Psoas muscle (tissue), 8 donors: ENCODE results near the gene RSPRY1. TPM values are rescaled to one million over a fixed set of nuclear protein-coding genes. Genes with fewer than 3 reads are reported as not detected.
"Not testable (repeated sequence)": the region's sequence is repeated elsewhere in the genome, so short reads cannot be mapped to it uniquely, and the experiment has no call there.

Experiments
- ATAC-seq, 4 donors: fragments of 200-7000 bp; cut with Tn5 transposase; one replicate each; pipeline ENCODE4 v1.9.1; 2020; ENCODE audit warnings: moderate library complexity in 3 of 4, mild to moderate bottlenecking in 2 of 4
- DNase-seq, 2 donors: peaks; one replicate each; pipeline ENCODE4 v3.0.0-alpha.2; 2020
- H3K27ac ChIP-seq: fragments of 200-600 bp; one replicate; pipeline ENCODE4 v1.8.0; 2022
- H3K27me3 ChIP-seq, 3 donors: fragments of 200-600 bp in 1 of 3; one replicate each; pipeline versions ENCODE4 v1.6.1 to v1.8.0; 2013 to 2022; ENCODE audit warnings: low read length in 2 of 3, mild to moderate bottlenecking in 2 of 3, moderate library complexity in 1 of 3; ENCODE audit not compliant: insufficient read depth in 3 of 3
- H3K36me3 ChIP-seq, 2 donors: fragments of 200-600 bp in 1 of 2; one replicate each; pipeline versions ENCODE4 v1.6.1 to v1.8.0; 2013 to 2022; ENCODE audit warnings: low read depth in 1 of 2, mild to moderate bottlenecking in 1 of 2, moderate library complexity in 1 of 2; ENCODE audit not compliant: insufficient read depth in 1 of 2
- H3K4me1 ChIP-seq: fragments of 200-600 bp; one replicate; pipeline ENCODE4 v1.8.0; 2022
- H3K4me3 ChIP-seq: fragments of 200-600 bp; one replicate; pipeline ENCODE4 v1.8.0; 2022; ENCODE audit warnings: mild to moderate bottlenecking
- H3K9me3 ChIP-seq: fragments of 200-600 bp; one replicate; pipeline ENCODE4 v1.8.0; 2022
- WGBS, 3 donors: extraction: QIAGEN DNeasy Blood & Tissue Kit; methylation state at CpG; one replicate each; pipeline versions ENCODE4 v1.1.6 to v1.1.7; 2013; 5-methylcytosine and 5-hydroxymethylcytosine counted together
- intact Hi-C, 2 donors: fragments of 100-400 bp; cut with DNase I; formaldehyde crosslinking; loops; one replicate each; pipeline versions ENCODE4 v1.11.0 to v1.14.2; 2022
- polyA plus RNA-seq, 3 donors: library from polyadenylated mRNA; stranded (reverse); fragments of 200-250 nt; gene quantifications; one replicate each; pipeline ENCODE4 v1.2.3, GENCODE V29; 2013
- total RNA-seq, 4 donors: library from RNA; stranded (reverse); fragmentation: NEBNext Ultra II Directional in 2 of 4; extraction: Animal tissue kit (Norgen Biotek cat#: 25700) in 2 of 4; gene quantifications; one replicate each; pipeline versions ENCODE4 v1.2.1 to v1.2.4, GENCODE V29; 2021 to 2023
- TF ChIP-seq, protein P1 (sequence below): fragments of 200-600 bp; IDR thresholded peaks from one replicate; pipeline ENCODE4 v1.8.0; 2022; ENCODE audit warnings: antibody characterized with exemption
- donor health status: healthy with polysubstance abuse.
- donor health status: DM: no; HTN: no; CAD: no; lungs with moderate emphysema.
- donor health status: Bipolar disorder and iron deficiency.
- donor health status: healthy.
- donor health status: DM: yes; HTN: yes; CAD: no.
- donor health status: DM: no; HTN: no; CAD: no.
- donor health status: DM: no; HTN: no; CAD: no.
- donor health status: DM: yes; HTN: yes; CAD: no.

The RSPRY1 gene
- total and polyA plus RNA-seq, 7 donors = 7.1 to 19.5 (median 15.2) TPM

DNA sequence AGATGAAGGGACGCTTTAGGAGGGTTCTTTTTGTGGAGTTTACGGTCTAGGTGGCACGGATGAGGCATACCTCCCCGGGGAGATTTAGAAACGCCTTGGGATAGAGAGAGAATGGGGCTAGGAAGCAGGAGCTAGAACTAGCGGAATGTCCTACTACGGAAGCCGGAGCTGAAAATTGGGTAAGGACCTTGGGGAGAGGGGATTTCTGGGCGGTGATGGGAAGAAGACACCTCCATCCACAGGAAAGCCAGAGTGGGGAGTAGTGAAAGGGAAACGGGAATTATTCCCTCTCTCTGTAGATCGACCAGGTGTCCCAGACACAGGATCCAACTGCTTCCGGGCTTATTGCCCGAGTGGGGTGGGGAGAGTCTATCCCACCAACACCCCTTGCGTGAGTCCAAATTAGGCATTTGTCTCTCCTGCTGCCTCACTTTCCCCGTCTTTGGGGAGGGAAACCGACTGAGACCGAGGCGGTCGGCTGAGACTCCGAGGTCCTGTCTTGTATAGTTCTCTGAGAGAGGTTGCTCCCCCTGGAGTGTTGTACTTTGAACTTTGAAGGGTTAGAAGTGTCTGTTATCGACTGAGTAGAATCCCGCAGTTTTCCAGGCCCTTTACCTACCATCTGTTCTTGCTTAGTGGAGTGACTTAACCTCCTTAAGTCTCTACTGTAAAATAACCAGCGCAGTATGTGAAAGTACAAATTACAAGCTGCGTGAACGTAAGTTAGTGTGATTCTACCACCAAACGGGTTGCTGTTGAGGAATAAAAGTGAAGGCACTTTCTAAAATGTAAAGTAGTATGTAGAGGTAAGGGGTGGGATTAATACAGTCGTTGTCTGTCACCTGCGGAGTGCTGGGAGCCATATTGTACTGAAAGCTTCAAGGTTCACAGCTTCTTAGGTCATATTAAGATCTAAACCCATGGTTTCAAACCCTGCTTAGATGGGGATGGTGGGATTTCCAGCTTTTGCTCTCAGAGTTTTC lies 1.0 kb downstream of the RSPRY1 start:
- TF ChIP-seq, protein P1, sequence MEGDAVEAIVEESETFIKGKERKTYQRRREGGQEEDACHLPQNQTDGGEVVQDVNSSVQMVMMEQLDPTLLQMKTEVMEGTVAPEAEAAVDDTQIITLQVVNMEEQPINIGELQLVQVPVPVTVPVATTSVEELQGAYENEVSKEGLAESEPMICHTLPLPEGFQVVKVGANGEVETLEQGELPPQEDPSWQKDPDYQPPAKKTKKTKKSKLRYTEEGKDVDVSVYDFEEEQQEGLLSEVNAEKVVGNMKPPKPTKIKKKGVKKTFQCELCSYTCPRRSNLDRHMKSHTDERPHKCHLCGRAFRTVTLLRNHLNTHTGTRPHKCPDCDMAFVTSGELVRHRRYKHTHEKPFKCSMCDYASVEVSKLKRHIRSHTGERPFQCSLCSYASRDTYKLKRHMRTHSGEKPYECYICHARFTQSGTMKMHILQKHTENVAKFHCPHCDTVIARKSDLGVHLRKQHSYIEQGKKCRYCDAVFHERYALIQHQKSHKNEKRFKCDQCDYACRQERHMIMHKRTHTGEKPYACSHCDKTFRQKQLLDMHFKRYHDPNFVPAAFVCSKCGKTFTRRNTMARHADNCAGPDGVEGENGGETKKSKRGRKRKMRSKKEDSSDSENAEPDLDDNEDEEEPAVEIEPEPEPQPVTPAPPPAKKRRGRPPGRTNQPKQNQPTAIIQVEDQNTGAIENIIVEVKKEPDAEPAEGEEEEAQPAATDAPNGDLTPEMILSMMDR = no peak
- H3K27ac ChIP-seq = peak overlapping the region; percentile 96
- H3K27me3 ChIP-seq = no peaks in the 10 kb centered on the region
- H3K36me3 ChIP-seq = no peaks in the 10 kb centered on the region
- H3K4me3 ChIP-seq = peak overlapping the region; percentile 93
- H3K4me1 ChIP-seq = peaks cover 34% of the 10 kb centered on the region
- ATAC-seq (peak in 2 of 4 donors; percentile 0 to 5), DNase-seq (no peak)
- 2% methylated on average over 28 of the region's 28 CpGs for WGBS, 3 donors
- intact Hi-C loops = loop anchor here (5.0 kb wide), 1 partner anchor 55 kb away; no protein-coding TSS in a partner anchor
- H3K9me3 ChIP-seq = no peaks in the 10 kb centered on the region

- H3K27me3 ChIP-seq, H3K36me3 ChIP-seq, DNase-seq, ATAC-seq, H3K9me3 ChIP-seq: not testable (repeated sequence)
- Histone ChIP-seq H3K4me3 (peak overlapping the region; percentile 93), H3K27ac (peak overlapping the region; percentile 96), H3K4me1 (peaks cover 35% of the 10 kb centered on the region)
- WGBS, 3 donors = 79 to 84% (median 81%) methylated on average over 18 of the region's 18 CpGs
- intact Hi-C loops = loop anchor here (5.0 kb wide), 1 partner anchor 54 kb away; no protein-coding TSS in a partner anchor
Observed at GRCh38 chr16:57187902-57188710, 2.0 kb downstream of the RSPRY1 start.

DNA sequence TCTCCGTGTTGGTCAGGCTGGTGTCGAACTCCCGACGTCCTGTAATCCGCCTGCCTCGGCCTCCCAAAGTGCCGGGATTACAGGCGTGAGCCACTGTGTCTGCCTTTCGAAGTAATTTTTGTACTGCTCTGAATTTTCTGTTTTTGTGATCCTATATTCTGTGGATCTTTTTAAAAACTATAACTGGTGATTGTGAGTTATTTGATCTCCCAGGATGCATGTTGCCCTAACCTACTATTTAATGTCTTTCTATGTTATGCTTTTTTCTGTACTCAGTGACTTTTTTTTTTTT lies 2.5 kb downstream of the RSPRY1 start:
- WGBS, 3 donors = 91 to 92% (median 92%) methylated on average over 9 of the region's 9 CpGs
- Histone ChIP-seq H3K36me3 (no peaks in the 10 kb centered on the region), H3K4me3 (no peak overlapping the region), H3K27me3 (no peaks in the 10 kb centered on the region), H3K9me3 (no peaks in the 10 kb centered on the region), H3K27ac (no peak overlapping the region), H3K4me1 (peaks cover 35% of the 10 kb centered on the region)
- intact Hi-C loops = loop anchor here (5.0 kb wide), 1 partner anchor 54 kb away; no protein-coding TSS in a partner anchor
- ATAC-seq = no peak
- no peak for DNase-seq
- TF ChIP-seq, protein P1 = no peak

GRCh38 chr16:57189527-57189926 lies 3.4 kb downstream of the RSPRY1 start:
- ATAC-seq = not testable (repeated sequence)

DNA sequence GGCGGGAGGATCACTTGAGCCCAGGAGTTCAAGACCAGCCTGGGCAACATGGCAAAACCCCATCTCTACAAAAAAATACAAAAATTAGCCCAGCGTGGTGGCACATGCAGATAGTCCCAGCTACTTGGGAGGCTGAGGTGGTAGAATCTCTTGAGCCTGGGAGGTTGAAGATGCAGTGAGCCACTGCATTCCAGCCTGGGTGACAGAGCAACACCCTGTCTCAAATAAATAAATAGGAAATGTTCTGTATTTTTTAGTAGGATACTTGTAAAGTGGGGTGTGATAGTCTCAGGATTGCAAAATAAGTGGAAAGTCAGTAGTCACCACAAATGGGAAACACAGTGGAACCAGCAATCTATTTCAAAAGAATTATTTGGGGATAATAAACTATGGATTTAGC lies 4.0 kb downstream of the RSPRY1 start:
- H3K4me1 ChIP-seq = peaks cover 34% of the 10 kb centered on the region
- 92 to 96% (median 95%) methylated on average over 2 of the region's 2 CpGs for WGBS, 3 donors

More at GRCh38 chr16:57189527-57189926, 3.4 kb downstream of the RSPRY1 start:
- peaks cover 33% of the 10 kb centered on the region for H3K4me1 ChIP-seq
- not testable (repeated sequence) for H3K4me3 ChIP-seq, H3K27me3 ChIP-seq, H3K36me3 ChIP-seq, DNase-seq, H3K9me3 ChIP-seq, H3K27ac ChIP-seq
- intact Hi-C loops = loop anchor here (5.0 kb wide), 1 partner anchor 53 kb away; no protein-coding TSS in a partner anchor
- 96 to 100% (median 98%) methylated on average over 4 of the region's 4 CpGs for WGBS, 3 donors

More for the DNA sequence above, 4.0 kb downstream of the RSPRY1 start:
- TF ChIP-seq, protein P1 = no peak
- H3K27ac ChIP-seq = no peak overlapping the region
- no peak overlapping the region for H3K4me3 ChIP-seq
- no peaks in the 10 kb centered on the region for H3K9me3 ChIP-seq
- H3K27me3 ChIP-seq = no peaks in the 10 kb centered on the region
- ATAC-seq (no peak), DNase-seq (no peak)
- no peaks in the 10 kb centered on the region for H3K36me3 ChIP-seq
- intact Hi-C loops = no loop called here
